Hematopoietic multipotent progenitor cell treated with erythropoietin and hydrocortisone succinate and interleukin-3 and kit ligand, for 17 days (in vitro differentiated cells): ENCODE results near the gene SPRR2D.
"Not testable (repeated sequence)": the region's sequence is repeated elsewhere in the genome, so short reads cannot be mapped to it uniquely, and the experiment has no call there.

Experiments used
- DNase-seq: peaks from one replicate; pipeline ENCODE4 v3.0.0-alpha.2; 2015; ENCODE audit warnings: low spot score

SPRR2D gene

GRCh38 chr1:153011235-153011758 is 29.6 kb downstream of the SPRR2D start:
- DNase-seq: not testable (repeated sequence)

DNA sequence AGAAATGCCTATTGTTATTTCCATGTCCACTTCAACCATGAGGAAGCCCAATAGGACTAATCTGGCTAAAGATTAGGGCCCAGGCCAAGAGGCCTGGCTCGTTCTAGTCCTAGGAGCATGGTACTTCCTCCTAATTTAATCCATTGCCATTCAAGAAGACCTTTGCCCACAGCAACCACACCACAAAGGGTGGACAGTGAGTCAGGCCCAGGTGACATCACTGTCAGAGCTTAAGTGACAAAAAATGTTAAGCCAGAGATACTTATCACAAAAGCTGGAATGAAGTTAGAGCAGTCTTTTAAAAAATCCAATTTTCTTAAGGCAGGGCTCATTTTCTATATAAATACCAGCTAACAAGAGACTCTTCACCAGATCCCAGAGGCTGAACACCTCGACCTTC is 39.5 kb downstream of the SPRR2D start, which contains the start of gene SPRR3:
TSS of gene SPRR3 (plus strand) at position 368 of the 400 bp plus-strand sequence. CDS start 1,272 bp downstream, outside the sequence.
- DNase-seq: no peak

DNA sequence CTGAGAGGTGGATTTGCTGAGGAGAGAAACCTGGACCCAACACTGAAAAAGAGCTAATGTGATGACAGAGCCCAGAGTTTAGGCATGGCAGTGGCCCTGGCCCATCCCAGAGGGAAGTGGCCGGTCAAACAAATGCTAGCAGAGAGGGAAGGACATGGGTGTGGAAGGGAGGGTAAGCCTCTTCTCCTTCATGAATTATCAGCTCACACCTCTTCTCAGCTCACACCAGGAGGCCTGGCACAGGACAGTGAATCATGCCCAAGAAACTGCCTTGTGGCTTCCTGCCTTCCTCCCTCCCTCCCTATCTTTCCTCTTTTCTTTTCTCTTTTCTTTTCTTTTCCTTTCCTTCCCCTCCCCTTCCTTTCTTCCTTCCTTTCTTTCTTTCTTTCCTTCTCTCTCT is 40.6 kb downstream of the SPRR2D start:
- no peak for DNase-seq

DNA sequence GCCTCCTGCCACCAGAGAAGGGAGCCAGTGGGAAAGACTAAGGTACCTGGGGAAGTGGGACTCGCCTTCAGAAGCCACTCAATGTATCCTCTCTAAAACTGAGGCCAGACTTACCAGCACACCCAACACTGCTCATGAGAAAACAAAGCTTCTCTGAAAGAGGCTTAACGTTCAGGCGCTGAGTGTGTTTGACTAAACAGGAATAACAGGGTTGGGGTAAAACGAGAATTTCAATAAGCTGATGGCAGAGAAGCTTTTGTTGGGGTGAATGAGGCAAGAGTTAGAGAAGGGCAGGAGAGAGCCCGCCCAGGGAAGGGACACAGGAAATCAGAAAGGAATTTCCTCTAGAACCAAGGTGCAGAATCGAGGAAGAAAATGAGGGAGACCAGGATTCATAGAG is 41.1 kb downstream of the SPRR2D start:
- no peak for DNase-seq

DNA sequence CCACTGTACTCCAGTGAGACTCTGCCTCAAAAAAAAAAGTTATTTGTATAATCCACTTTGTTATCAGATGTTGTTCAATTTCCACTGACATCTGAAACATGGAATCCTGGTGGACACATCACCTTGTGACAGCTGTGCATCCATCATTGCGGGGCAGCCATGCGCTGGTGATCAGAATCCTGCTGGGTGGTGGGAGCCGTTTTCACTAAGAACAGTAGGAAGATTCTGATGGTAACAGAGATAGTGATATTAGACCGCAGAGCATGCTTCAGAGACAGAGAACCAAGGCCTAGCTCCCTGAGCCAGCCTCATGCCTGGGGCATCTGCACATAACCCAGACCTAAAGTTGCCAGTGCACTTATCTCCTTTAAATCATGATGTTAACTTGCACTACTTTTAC is 42.4 kb downstream of the SPRR2D start:
- DNase-seq: no peak

GRCh38 chr1:152997901-152998300 is 43.0 kb downstream of the SPRR2D start:
- no peak for DNase-seq

- no peak for DNase-seq
These were observed 44.1 kb downstream of the SPRR2D start for GRCh38 chr1:152996633-152997400.

- DNase-seq: no peak
These were observed 45.1 kb downstream of the SPRR2D start for GRCh38 chr1:152995842-152996241.

DNA sequence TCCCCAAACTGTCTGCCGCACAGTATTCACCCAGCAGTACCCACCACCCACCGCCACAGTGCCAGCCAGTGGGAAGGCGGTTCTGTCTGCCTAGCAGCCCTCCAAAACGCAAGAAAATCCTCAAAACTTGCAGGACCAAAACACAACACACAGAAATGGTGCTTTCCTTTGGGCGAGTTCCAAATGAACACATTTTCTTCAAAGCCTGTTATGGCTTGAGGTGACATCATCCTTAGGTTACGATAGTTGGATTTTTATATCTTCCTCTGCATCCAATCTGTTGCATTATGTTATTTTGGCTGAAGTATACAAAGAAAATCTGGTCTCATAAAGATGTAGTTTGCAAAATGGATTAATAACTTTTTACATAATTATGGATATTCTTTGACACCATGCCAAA is 47.7 kb downstream of the SPRR2D start:
- DNase-seq: no peak
